ENCODE results near the gene OLFML2A.

OLFML2A gene

GRCh38 chr9:124783830-124784229 is 6.9 kb downstream of the OLFML2A start:
- ChIA-PET POLR2A (no interaction called here), CTCF (interaction anchor here (0.8 to 3.1 kb wide), 3 partner anchors 9 to 70 kb away, joined by 3 to 13 read pairs (median 9); partner anchors contain the start of genes NR6A1 and WDR38)
- TF ChIP-seq CTCF (IDR thresholded peaks at IDR 0.05; ENCODE audit: control extremely low read depth, extremely low read depth, low read depth, missing control alignments), result no peak
- no peak for DNase-seq (ENCODE audit: extremely low spot score)

- ChIA-PET POLR2A (no interaction called here), CTCF (no interaction called here)
- DNase-seq (ENCODE audit: extremely low spot score), result no peak
- no peak for TF ChIP-seq CTCF (IDR thresholded peaks at IDR 0.05; ENCODE audit: control extremely low read depth, extremely low read depth, low read depth, missing control alignments)
Observed at GRCh38 chr9:124784509-124784908, 7.6 kb downstream of the OLFML2A start.

DNA sequence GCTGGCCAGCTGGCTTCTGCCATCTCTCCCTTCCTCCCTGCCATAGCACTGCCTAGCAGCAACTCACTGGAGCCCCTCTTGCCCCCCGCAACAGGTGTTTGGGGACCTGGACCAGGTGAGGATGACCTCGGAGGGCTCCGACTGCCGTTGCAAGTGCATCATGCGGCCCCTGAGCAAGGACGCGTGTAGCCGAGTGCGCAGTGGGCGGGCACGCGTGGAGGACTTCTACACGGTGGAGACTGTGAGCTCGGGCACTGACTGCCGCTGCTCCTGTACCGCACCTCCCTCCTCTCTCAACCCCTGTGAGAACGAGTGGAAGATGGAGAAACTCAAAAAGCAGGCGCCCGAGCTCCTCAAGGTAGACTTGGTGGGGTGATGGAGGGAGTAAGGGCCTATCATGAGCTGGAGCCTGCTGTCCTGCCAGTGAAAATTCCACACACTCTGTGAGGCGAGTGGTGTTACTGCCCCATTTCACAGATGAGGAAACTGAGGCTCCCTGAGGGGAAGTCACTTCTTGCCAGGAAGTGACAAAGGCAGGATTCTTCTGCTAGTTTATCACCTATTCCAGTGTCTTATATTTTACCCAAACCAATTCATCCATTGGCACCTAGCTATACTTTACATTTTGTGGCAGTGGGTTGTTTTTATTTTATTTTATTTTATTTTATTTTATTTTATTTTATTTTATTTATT is 10.1 kb downstream of the OLFML2A start:
- POLR2A ChIA-PET, result no interaction called here
- DNase-seq (ENCODE audit: extremely low spot score), result no peak
- TF ChIP-seq CTCF (IDR thresholded peaks at IDR 0.05; ENCODE audit: control extremely low read depth, extremely low read depth, low read depth, missing control alignments), result no peak
- CTCF ChIA-PET, result interaction anchor here (1.4 to 8.1 kb wide), 4 partner anchors 9 to 66 kb away, joined by 3 to 79 read pairs (median 9); partner anchors contain the start of genes NR6A1, OLFML2A and WDR38

GRCh38 chr9:124788542-124789217 is 11.7 kb downstream of the OLFML2A start:
- ChIA-PET POLR2A (no interaction called here), CTCF (interaction anchor here (0.7 to 13.7 kb wide), 7 partner anchors 9 to 70 kb away, joined by 3 to 155 read pairs (median 4); partner anchors contain the start of genes NR6A1, OLFML2A and WDR38)
- no peak for DNase-seq (ENCODE audit: extremely low spot score)
- TF ChIP-seq CTCF (IDR thresholded peaks at IDR 0.05; ENCODE audit: control extremely low read depth, extremely low read depth, low read depth, missing control alignments), result no peak

GRCh38 chr9:124789531-124789930 is 12.6 kb downstream of the OLFML2A start:
- DNase-seq (ENCODE audit: extremely low spot score), result no peak
- ChIA-PET POLR2A (no interaction called here), CTCF (interaction anchor here (0.7 to 13.7 kb wide), 9 partner anchors 10 to 104 kb away, joined by 3 to 155 read pairs (median 4); partner anchors contain the start of genes NR6A1, OLFML2A and WDR38)
- no peak for TF ChIP-seq CTCF (IDR thresholded peaks at IDR 0.05; ENCODE audit: control extremely low read depth, extremely low read depth, low read depth, missing control alignments)

DNA sequence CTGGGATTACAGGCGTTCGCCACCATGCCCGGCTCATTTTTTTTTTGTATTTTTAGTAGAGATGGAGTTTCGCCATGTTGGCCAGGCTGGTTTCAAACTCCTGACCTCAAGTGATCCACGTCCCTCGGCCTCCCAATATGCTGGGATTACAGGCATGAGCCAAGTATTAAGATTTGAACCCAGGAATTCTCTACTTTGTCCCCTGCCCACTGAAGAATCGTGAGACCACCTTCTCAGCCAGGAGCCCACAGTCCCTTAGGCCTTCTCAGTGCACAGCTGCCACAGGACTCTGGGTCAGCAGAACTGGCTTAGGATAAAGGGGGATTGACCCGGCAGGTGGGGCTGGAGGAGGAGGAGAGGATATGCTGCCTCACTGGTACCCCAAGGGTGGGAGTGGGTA is 13.4 kb downstream of the OLFML2A start:
- POLR2A ChIA-PET, result no interaction called here
- TF ChIP-seq CTCF (IDR thresholded peaks at IDR 0.05; ENCODE audit: control extremely low read depth, extremely low read depth, low read depth, missing control alignments), result no peak
- no peak for DNase-seq (ENCODE audit: extremely low spot score)
- CTCF ChIA-PET, result interaction anchor here (0.8 to 13.7 kb wide), 5 partner anchors 10 to 103 kb away, joined by 3 to 155 read pairs (median 13); partner anchors contain the start of genes NR6A1, OLFML2A and WDR38

Data from GM10248 (cell line).